ENCODE results near the gene NDOR1.
A peak's percentile ranks its signal among the peaks of the same experiment; 100 is the strongest.

Gene NDOR1

DNA sequence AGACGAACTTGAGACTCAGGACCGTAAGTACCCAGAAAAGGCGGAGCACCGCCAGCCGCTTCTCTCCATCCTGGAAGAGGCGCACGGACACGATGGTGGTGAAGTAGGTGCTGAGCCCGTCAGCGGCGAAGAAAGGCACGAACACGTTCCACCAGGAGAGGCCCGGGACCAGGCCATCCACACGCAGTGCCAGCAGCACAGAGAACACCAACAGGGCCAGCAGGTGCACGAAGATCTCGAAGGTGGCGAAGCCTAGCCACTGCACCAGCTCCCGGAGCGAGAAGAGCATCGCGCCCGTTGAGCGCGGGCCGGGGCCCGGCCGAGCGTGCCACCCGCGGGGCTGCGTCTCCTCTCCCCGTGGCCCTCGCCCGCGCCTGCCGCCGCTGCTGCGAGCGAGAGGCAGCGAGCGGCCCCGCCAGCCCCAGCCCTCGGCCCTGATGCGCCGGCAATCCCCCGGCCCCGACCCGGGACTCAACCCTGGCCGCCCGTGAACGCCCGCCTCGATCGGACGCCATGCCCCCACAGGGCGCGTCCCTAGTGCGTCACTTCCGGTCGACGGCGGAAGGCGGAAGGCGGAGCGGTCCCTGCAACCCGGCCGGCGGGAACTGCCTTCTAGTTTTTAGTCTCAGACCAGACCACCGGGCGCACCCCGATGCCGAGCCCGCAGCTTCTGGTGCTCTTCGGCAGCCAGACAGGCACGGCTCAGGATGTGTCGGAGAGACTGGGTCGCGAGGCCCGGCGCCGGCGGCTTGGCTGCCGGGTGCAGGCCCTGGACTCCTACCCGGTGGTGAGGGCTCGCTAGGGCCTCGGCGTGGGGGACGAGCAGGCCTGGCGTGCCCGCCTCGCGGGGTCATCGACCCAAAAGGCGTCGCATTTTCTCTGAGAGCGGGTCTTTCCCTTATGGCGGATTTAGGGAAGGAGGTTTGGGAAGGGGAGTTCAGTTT is at the start of gene NDOR1, which contains the start of gene TMEM203:
Gene NDOR1 (plus strand): TSS at position 575 of the 944 bp plus-strand sequence. CDS start 78 bp downstream, at position 653.
Gene TMEM203 (minus strand): TSS at position 523 of the 944 bp plus-strand sequence. CDS start 234 bp downstream, at position 289.
- Histone ChIP-seq H3K27me3 (ENCODE audit: control insufficient read depth, insufficient read depth, low read length) (no peaks in the 10 kb centered on the region), H3K27ac (ENCODE audit: low read depth, low read length) (peak within 1 kb of the TSS; percentile 90), H3K9me3 (ENCODE audit: control insufficient read depth, insufficient read depth, low read depth, low read length) (no peaks in the 10 kb centered on the region), H3K4me1 (ENCODE audit: control insufficient read depth, insufficient read depth, low read length) (peaks cover 17% of the 10 kb centered on the region; the same call in 1 of the 2 replicates), H3K9ac (ENCODE audit: low read length) (peak within 1 kb of the TSS; percentile 97), H3K4me3 (ENCODE audit: low read depth, low read length) (peak within 1 kb of the TSS; percentile 100), H3K36me3 (ENCODE audit: control insufficient read depth, insufficient read depth, low read length) (peaks cover 28% of the 10 kb centered on the region)

GRCh38 chr9:137156567-137157375 is 48.7 kb upstream of the NDOR1 start:
- no peak overlapping the region for H3K27ac ChIP-seq (ENCODE audit: low read depth, low read length)
- no peaks in the 10 kb centered on the region for H3K36me3 ChIP-seq (ENCODE audit: control insufficient read depth, insufficient read depth, low read length)
- H3K4me3 ChIP-seq (ENCODE audit: low read depth, low read length), result peak overlapping the region; percentile 64
- peaks cover 6% of the 10 kb centered on the region; the same call in 1 of the 2 replicates for H3K4me1 ChIP-seq (ENCODE audit: control insufficient read depth, insufficient read depth, low read length)
- H3K27me3 ChIP-seq (ENCODE audit: control insufficient read depth, insufficient read depth, low read length), result peaks cover 72% of the 10 kb centered on the region
- H3K9ac ChIP-seq (ENCODE audit: low read length), result no peak overlapping the region
- peaks cover 7% of the 10 kb centered on the region; the same call in 1 of the 2 replicates for H3K9me3 ChIP-seq (ENCODE audit: control insufficient read depth, insufficient read depth, low read depth, low read length)

DNA sequence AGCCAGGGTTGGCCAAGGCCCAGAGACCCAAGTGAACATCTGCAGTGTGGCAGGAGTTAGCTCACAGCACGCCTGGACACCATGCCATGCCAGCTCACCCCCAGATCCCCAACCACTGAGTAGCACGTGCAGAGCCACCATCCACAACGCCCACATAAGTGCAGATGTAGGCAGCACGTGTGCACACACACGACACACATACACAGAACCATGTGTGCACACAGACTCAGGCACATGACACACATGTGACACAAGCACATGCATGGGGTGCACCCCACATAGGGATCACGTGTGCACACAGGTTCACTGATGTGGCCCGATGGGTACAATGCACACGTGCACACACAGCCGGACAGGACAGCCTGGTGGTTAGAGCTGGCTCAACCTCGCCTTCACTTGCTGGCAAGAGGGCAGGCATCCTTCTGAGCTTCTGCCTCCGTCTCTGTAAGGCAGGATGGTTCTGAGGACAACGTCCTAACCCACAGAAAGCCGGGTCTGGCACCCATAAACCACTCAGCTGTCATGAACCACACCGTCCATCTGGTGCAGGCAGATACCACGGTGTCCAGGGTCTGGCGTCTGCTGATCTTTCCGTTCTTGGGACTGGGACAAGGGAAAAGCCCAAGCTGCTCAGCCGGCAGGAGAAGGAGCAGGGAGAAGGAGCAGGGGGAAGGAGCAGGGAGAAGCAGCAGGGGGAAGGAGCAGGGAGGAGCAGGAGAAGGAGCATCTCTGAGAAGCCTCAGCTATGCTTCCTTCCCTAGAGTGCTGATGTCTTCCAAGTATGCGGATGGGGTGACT is 47.7 kb upstream of the NDOR1 start:
- peaks cover 82% of the 10 kb centered on the region for H3K27me3 ChIP-seq (ENCODE audit: control insufficient read depth, insufficient read depth, low read length)
- H3K4me1 ChIP-seq (ENCODE audit: control insufficient read depth, insufficient read depth, low read length), result peaks cover 6% of the 10 kb centered on the region; the same call in 1 of the 2 replicates
- no peak overlapping the region for H3K4me3 ChIP-seq (ENCODE audit: low read depth, low read length)
- H3K27ac ChIP-seq (ENCODE audit: low read depth, low read length), result no peak overlapping the region
- H3K36me3 ChIP-seq (ENCODE audit: control insufficient read depth, insufficient read depth, low read length), result no peaks in the 10 kb centered on the region
- peaks cover 6% of the 10 kb centered on the region; the same call in 1 of the 2 replicates for H3K9me3 ChIP-seq (ENCODE audit: control insufficient read depth, insufficient read depth, low read depth, low read length)
- no peak overlapping the region for H3K9ac ChIP-seq (ENCODE audit: low read length)

- peaks cover 90% of the 10 kb centered on the region for H3K27me3 ChIP-seq (ENCODE audit: control insufficient read depth, insufficient read depth, low read length)
- H3K4me1 ChIP-seq (ENCODE audit: control insufficient read depth, insufficient read depth, low read length), result peaks cover 6% of the 10 kb centered on the region; the same call in 1 of the 2 replicates
- no peak overlapping the region for H3K4me3 ChIP-seq (ENCODE audit: low read depth, low read length)
- H3K36me3 ChIP-seq (ENCODE audit: control insufficient read depth, insufficient read depth, low read length), result no peaks in the 10 kb centered on the region
- no peaks in the 10 kb centered on the region for H3K9me3 ChIP-seq (ENCODE audit: control insufficient read depth, insufficient read depth, low read depth, low read length)
- no peak overlapping the region for H3K27ac ChIP-seq (ENCODE audit: low read depth, low read length)
- H3K9ac ChIP-seq (ENCODE audit: low read length), result no peak overlapping the region
Observed at GRCh38 chr9:137158625-137159024, 46.9 kb upstream of the NDOR1 start.

DNA sequence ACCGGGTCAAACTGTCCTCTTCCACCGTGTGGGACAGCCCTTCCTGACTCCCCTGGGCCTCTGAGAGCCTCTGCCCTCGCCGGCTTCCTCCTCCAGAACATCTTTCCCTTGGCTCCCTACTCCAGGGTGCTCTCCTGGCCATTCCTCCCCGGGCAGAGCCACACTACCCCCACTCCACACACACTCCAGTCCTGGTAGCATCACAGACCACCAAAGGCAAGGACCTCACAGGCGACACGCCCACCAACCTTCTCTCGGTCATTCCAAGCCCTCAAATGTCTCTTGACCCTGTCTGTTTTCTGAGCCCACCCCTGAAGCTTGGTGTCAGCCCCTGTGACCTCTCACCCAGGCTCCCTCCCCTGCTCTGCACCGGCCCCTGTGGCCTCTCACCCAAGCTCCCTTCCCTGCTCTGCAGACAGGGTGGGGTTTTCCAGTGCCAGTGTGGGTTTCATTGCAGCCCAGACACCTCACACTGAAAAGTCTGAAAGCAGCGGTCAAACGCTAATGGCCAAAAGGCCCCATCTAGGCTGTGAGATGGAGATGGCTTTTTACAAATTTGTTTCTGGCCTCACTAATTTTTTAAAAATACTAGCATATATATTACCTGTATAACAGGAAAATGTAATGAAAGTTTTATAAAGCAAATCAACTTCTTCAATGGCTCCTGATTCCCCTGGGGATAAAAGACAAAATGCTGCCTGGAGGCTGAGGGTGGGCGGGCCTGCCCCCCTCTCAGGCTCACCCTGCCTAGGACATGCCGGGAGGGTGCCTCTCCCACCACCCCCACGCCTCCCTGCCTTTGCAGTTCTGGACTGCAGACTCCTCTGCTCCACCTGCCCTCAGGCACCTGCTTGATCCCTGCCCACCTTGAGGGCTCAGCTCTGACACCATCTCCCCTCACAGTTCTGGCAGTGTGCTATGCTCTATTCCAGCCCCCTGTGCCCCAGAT is 46.1 kb upstream of the NDOR1 start:
- peaks cover 6% of the 10 kb centered on the region; the same call in 1 of the 2 replicates for H3K4me1 ChIP-seq (ENCODE audit: control insufficient read depth, insufficient read depth, low read length)
- H3K27ac ChIP-seq (ENCODE audit: low read depth, low read length), result no peak overlapping the region
- H3K4me3 ChIP-seq (ENCODE audit: low read depth, low read length), result no peak overlapping the region
- peaks cover 98% of the 10 kb centered on the region for H3K27me3 ChIP-seq (ENCODE audit: control insufficient read depth, insufficient read depth, low read length)
- no peak overlapping the region for H3K9ac ChIP-seq (ENCODE audit: low read length)
- H3K36me3 ChIP-seq (ENCODE audit: control insufficient read depth, insufficient read depth, low read length), result no peaks in the 10 kb centered on the region
- no peaks in the 10 kb centered on the region for H3K9me3 ChIP-seq (ENCODE audit: control insufficient read depth, insufficient read depth, low read depth, low read length)

DNA sequence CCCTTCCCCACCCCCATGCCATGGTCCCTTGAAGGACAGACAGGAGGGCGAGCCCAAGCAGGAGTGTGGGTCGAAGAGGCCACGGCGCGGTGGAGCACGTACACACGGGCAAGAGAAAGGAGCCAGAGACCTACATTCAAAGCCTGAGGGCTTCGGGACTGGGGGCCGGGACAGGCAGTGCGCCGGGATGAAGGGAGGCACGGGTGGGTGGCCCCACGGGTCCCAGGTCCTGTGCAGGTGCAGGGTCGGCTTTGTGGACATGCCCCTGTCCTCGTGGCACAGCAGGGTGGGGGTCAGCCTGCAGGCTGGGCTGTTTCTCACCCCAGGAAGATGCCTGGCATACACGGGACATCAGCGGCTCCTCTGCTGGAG is 45.5 kb upstream of the NDOR1 start:
- H3K4me1 ChIP-seq (ENCODE audit: control insufficient read depth, insufficient read depth, low read length), result peaks cover 6% of the 10 kb centered on the region; the same call in 1 of the 2 replicates
- H3K27ac ChIP-seq (ENCODE audit: low read depth, low read length), result no peak overlapping the region
- H3K36me3 ChIP-seq (ENCODE audit: control insufficient read depth, insufficient read depth, low read length), result no peaks in the 10 kb centered on the region
- no peaks in the 10 kb centered on the region for H3K9me3 ChIP-seq (ENCODE audit: control insufficient read depth, insufficient read depth, low read depth, low read length)
- H3K9ac ChIP-seq (ENCODE audit: low read length), result no peak overlapping the region
- no peak overlapping the region for H3K4me3 ChIP-seq (ENCODE audit: low read depth, low read length)
- peaks cover 99% of the 10 kb centered on the region for H3K27me3 ChIP-seq (ENCODE audit: control insufficient read depth, insufficient read depth, low read length)

DNA sequence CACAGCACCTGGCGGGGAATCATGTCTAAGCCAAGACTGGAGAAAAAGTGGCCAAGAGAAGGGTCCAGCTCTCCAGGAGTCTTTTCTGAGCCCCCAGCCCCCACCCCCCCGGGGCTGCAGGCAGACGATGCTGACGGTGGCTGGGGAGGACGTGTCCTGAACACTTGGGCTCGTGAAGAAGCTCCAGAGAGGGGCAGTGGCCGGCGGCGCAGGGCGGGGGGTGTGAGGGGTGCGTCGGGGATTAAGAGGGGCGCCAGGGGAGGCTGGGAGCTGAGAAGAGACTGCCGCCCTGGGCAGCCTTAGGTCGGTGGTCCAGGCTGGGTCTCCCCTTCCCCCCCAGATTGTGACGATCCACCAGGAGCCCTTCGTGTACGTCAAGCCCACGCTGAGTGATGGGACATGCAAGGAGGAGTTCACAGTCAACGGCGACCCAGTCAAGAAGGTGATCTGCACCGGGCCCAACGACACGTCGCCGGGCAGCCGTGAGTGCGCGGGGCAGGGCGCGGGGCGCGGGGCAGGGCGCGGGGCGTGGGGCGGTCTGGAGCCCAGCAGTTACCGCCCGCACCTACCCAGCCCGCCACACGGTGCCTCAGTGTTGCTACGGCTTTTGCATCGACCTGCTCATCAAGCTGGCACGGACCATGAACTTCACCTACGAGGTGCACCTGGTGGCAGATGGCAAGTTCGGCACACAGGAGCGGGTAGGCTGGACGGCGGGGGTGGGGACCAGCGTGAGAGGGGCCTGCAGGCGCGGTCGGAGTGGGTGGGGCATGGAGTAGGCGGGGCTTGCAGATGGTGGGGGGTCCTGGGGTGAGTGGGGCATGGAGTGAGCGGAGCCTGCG is 44.6 kb upstream of the NDOR1 start:
- H3K4me3 ChIP-seq (ENCODE audit: low read depth, low read length), result peak overlapping the region; percentile 46
- H3K36me3 ChIP-seq (ENCODE audit: control insufficient read depth, insufficient read depth, low read length), result no peaks in the 10 kb centered on the region
- no peaks in the 10 kb centered on the region for H3K9me3 ChIP-seq (ENCODE audit: control insufficient read depth, insufficient read depth, low read depth, low read length)
- H3K27me3 ChIP-seq (ENCODE audit: control insufficient read depth, insufficient read depth, low read length), result peaks cover 99% of the 10 kb centered on the region
- no peak overlapping the region for H3K27ac ChIP-seq (ENCODE audit: low read depth, low read length)
- no peak overlapping the region for H3K9ac ChIP-seq (ENCODE audit: low read length)
- peaks cover 6% of the 10 kb centered on the region; the same call in 1 of the 2 replicates for H3K4me1 ChIP-seq (ENCODE audit: control insufficient read depth, insufficient read depth, low read length)

- Histone ChIP-seq H3K9ac (ENCODE audit: low read length) (no peak overlapping the region), H3K36me3 (ENCODE audit: control insufficient read depth, insufficient read depth, low read length) (no peaks in the 10 kb centered on the region), H3K27me3 (ENCODE audit: control insufficient read depth, insufficient read depth, low read length) (peaks cover 99% of the 10 kb centered on the region), H3K9me3 (ENCODE audit: control insufficient read depth, insufficient read depth, low read depth, low read length) (no peaks in the 10 kb centered on the region), H3K27ac (ENCODE audit: low read depth, low read length) (no peak overlapping the region), H3K4me1 (ENCODE audit: control insufficient read depth, insufficient read depth, low read length) (peaks cover 3% of the 10 kb centered on the region; the same call in 1 of the 2 replicates), H3K4me3 (ENCODE audit: low read depth, low read length) (peak overlapping the region; percentile 63)
Observed at GRCh38 chr9:137161558-137162486, 43.7 kb upstream of the NDOR1 start.
